NCI-H1048 (cell line): ENCODE data around the gene ABCB11.
"Not testable (repeated sequence)": the region's sequence is repeated elsewhere in the genome, so short reads cannot be mapped to it uniquely, and the experiment has no call there.

Source experiments
- DNase-seq: peaks from one replicate; lab custom pipeline; 2025; lab: John Stamatoyannopoulos, UW

The ABCB11 gene

DNA sequence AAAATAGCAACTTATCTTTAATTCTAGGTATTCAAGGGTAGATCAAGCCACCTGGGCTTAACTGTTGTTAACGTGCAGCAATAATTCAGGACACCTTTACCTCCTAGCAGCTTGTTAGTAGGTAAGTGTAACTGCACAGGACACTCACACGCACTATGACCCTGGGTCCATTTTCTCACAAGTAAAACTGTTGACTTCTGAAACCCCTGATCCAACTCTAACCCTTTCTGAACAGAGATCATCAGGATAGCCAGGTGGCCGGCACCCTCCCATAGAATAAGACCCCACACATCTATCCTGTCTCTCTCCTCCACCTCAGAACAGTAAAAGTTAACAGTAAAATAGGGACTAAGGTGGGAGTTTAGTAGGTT, 141.5 kb downstream of the ABCB11 start:
- no peak for DNase-seq

DNA sequence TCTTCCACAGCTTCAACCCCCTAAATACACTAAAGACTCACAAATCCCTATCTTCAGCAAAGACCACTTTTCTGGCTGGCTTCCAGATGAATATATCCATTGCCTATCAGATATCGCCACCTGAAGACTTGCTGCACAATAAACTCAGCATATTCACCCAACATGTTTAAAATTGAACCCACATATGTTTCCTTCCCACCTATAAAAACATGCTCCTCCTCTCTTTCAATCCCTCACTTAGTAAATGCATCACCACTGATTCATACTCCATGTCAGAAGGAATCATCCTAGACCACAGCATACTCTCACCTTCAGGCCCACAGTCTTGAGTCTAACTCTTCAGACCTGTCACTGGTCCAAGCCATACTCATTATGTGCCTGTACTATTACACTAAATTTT, 146.1 kb downstream of the ABCB11 start:
- no peak for DNase-seq

GRCh38 chr2:168882163-168882562, 149.0 kb downstream of the ABCB11 start:
- DNase-seq: not testable (repeated sequence)

DNA sequence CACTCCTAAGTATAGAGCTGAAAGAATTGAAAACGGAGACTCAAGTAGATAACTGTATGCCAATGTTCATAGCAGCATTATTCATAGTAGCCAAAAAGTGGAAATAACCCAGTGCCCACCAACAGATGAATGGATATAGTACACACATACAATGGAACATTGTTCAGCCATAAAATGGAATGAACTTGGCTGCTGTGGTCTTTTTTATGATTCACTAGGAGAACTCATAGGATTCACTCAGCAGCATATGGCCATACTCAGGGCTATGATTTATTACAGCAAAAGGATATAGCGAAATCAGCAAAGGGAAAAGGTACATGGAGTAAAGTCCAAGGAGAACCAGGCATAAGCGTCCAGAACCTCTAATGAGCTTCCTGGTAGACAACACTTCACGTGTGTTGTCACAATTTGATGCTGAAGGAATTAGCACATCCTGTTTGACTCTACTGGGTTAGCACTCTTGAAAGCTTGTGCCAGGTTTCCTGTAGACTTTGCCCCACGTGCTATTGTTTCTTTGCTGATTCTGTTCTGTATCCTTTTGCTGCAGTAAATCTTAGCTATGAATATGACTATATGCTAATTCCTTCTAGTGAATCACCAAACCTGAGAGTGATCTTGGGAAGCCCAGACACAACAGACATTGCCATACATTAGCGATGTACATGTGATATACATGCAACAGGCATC, 156.6 kb downstream of the ABCB11 start:
- DNase-seq: no peak

DNA sequence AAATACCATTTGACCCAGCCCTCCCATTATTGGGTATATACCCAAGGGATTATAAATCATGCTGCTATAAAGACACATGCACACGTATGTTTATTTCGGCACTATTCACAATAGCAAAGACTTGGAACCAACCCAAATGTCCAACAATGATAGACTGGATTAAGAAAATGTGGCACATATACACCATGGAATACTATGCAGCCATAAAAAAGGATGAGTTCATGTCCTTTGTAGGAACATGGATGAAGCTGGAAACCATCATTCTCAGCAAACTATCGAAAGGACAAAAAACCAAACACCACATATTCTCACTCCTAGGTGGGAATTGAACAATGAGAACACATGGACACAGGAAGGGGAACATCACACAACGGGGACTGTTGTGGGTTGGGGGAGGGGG, 160.3 kb downstream of the ABCB11 start:
- DNase-seq: not testable (repeated sequence)
